K562 (cell line): ENCODE results near the gene RBM15. TPM values are rescaled to one million over a fixed set of nuclear protein-coding genes. Genes with fewer than 3 reads are reported as not detected.

Experiments used
- ASH1L ChIP-seq: fragments of 450-650 bp; IDR thresholded peaks from 2 replicates; pipeline ENCODE4 v1.6.1; 2018; ENCODE audit warnings: borderline replicate concordance, mild to moderate bottlenecking, low read depth; ENCODE audit not compliant: partially characterized antibody
- CREM ChIP-seq: IDR thresholded peaks from 2 replicates; pipeline ENCODE4 v1.6.1; 2014; ENCODE audit warnings: antibody characterized with exemption, low read depth
- FOXP1 ChIP-seq: sonication (generic); formaldehyde crosslinking; IDR thresholded peaks from 2 replicates; pipeline ENCODE4 v1.8.0; 2022; ENCODE audit warnings: mild to moderate bottlenecking, missing genetic modification reagents
- NCOA1 ChIP-seq: fragments of 450-650 bp; IDR thresholded peaks from 2 replicates; pipeline ENCODE4 v1.6.1; 2016; ENCODE audit warnings: low read depth
- NFXL1 ChIP-seq: fragments of 450-650 bp; formaldehyde crosslinking; IDR thresholded peaks from 2 replicates; pipeline ENCODE4 v1.4.0; 2021; ENCODE audit warnings: mild to moderate bottlenecking
- PHTF2 ChIP-seq: fragments of 250-450 bp; sonication (Bioruptor Pico); IDR thresholded peaks from 2 replicates; pipeline ENCODE4 v1.5.0; 2021; ENCODE audit warnings: mild to moderate bottlenecking
- RFX1 ChIP-seq: fragments of 450-650 bp; IDR thresholded peaks from 2 replicates; pipeline ENCODE4 v1.6.1; 2016; ENCODE audit warnings: mild to moderate bottlenecking, moderate library complexity
- ZBTB7A ChIP-seq: IDR thresholded peaks from 2 replicates; pipeline ENCODE4 v1.6.1; 2011; ENCODE audit warnings: low read depth, mild to moderate bottlenecking, low read length, moderate library complexity, borderline replicate concordance; ENCODE audit not compliant: control insufficient read depth
- ZC3H4 ChIP-seq: sonication (generic); formaldehyde crosslinking; IDR thresholded peaks from 2 replicates; pipeline ENCODE4 v1.9.0; 2021; ENCODE audit warnings: missing genetic modification reagents, borderline replicate concordance
- ZNF24 ChIP-seq: fragments of 450-650 bp; IDR thresholded peaks from 2 replicates; pipeline ENCODE4 v1.6.1; 2016
- polyA plus RNA-seq, 8 experiments: library from polyadenylated mRNA; depleted of rRNA in 4 of 8; stranded (reverse) in 5 of 8; unstranded in 3 of 8; fragments of >200 nt; fragmentation: Nextera tagmentation in 2 of 8; fragmentation: Illumina TruSeq in 1 of 8; extraction: Ambion mirVana in 2 of 8; extraction: Trizol in 1 of 8; gene quantifications; 2 replicates each; pipeline versions ENCODE4 v1.2.1 to v1.2.3, GENCODE V29; 2011 to 2014; ENCODE audit warnings: inconsistent platforms in 1 of 8, missing spikeins in 1 of 8
- total RNA-seq, 7 experiments: library from RNA; depleted of rRNA in 6 of 7; stranded (reverse); fragments of >200 nt in 6 of 7; fragmentation: Illumina TruSeq in 2 of 7; extraction: Trizol in 2 of 7; gene quantifications; 2 replicates each; pipeline versions ENCODE4 v1.2.1 to v1.2.3, GENCODE V29; 2011 to 2021; ENCODE audit warnings: low replicate concordance in 1 of 7
- TF ChIP-seq, protein P1 (sequence below): fragments of 450-650 bp; IDR thresholded peaks from 2 replicates; pipeline ENCODE4 v1.6.1; 2016; ENCODE audit warnings: low read depth, mild to moderate bottlenecking, moderate library complexity
- TF ChIP-seq, protein P2 (sequence below): fragments of 450-650 bp; IDR thresholded peaks from 2 replicates; pipeline ENCODE4 v1.7.0; 2016; ENCODE audit warnings: borderline replicate concordance
- TF ChIP-seq, protein P3 (sequence below): fragments of 250-450 bp; sonication (Bioruptor Pico); IDR thresholded peaks from 2 replicates; pipeline ENCODE4 v1.5.1; 2021; ENCODE audit warnings: mild to moderate bottlenecking
- TF ChIP-seq, protein P4 (sequence below): fragments of 250-450 bp; sonication (Bioruptor Pico); IDR thresholded peaks from 2 replicates; pipeline ENCODE4 v1.8.0; 2021; ENCODE audit warnings: mild to moderate bottlenecking, moderate library complexity
- TF ChIP-seq, protein P5 (sequence below): fragments of 250-450 bp; sonication (Bioruptor Pico); IDR thresholded peaks from 2 replicates; pipeline ENCODE4 v1.8.0; 2021; ENCODE audit warnings: borderline replicate concordance, mild to moderate bottlenecking, moderate library complexity; ENCODE audit not compliant: poor library complexity, severe bottlenecking

RBM15 gene
- total and polyA plus RNA-seq, 9 of the 15 experiments (the other 6 are each of a cell fraction or from before 2014, with no cell fraction given): 2.4 to 63.4 (median 28.2) TPM

DNA sequence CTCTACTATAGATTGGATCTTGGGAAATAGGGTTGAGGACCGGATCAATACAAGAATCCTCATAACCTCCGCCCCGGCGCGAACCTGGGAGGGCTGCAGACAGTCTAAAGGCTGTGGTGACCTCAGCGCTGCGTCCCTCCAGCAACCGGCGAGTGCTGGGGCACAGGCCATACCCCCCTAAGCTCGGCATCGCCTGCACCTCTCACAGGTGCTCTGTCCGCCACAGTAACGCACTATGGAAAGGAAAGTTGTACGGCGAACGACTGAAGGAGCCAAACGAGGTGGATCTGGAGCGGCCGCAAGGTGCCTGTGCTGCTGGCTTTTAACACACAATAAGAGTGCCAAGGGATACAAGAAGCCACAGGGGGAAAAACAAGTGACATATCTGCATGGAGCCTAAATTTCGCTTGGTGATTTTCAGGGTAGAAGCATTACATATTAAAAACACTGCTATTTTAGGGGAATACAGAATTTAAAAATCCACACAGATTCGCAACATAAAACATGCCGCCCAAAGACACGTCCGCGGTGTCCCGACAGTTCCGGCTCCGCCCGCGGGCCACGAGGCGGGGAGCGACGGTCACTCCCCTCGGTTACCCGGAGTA is 1.4 kb upstream of the RBM15 start (continued):
- TF ChIP-seq NFXL1 (CRISPR knock-in tag): no peak
- TF ChIP-seq, protein P1, sequence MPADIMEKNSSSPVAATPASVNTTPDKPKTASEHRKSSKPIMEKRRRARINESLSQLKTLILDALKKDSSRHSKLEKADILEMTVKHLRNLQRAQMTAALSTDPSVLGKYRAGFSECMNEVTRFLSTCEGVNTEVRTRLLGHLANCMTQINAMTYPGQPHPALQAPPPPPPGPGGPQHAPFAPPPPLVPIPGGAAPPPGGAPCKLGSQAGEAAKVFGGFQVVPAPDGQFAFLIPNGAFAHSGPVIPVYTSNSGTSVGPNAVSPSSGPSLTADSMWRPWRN: no peak
- TF ChIP-seq, protein P2, sequence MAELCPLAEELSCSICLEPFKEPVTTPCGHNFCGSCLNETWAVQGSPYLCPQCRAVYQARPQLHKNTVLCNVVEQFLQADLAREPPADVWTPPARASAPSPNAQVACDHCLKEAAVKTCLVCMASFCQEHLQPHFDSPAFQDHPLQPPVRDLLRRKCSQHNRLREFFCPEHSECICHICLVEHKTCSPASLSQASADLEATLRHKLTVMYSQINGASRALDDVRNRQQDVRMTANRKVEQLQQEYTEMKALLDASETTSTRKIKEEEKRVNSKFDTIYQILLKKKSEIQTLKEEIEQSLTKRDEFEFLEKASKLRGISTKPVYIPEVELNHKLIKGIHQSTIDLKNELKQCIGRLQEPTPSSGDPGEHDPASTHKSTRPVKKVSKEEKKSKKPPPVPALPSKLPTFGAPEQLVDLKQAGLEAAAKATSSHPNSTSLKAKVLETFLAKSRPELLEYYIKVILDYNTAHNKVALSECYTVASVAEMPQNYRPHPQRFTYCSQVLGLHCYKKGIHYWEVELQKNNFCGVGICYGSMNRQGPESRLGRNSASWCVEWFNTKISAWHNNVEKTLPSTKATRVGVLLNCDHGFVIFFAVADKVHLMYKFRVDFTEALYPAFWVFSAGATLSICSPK: 0 out of 2 replicates have a peak, but pooled peaks have one; percentile 81
- TF ChIP-seq, protein P3, sequence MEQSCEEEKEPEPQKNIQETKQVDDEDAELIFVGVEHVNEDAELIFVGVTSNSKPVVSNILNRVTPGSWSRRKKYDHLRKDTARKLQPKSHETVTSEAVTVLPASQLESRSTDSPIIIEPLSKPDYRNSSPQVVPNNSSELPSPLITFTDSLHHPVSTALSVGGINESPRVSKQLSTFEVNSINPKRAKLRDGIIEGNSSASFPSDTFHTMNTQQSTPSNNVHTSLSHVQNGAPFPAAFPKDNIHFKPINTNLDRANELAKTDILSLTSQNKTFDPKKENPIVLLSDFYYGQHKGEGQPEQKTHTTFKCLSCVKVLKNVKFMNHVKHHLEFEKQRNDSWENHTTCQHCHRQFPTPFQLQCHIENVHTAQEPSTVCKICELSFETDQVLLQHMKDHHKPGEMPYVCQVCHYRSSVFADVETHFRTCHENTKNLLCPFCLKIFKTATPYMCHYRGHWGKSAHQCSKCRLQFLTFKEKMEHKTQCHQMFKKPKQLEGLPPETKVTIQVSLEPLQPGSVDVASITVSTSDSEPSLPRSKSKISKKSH (CRISPR knock-in tag): no peak
- TF ChIP-seq, protein P4, sequence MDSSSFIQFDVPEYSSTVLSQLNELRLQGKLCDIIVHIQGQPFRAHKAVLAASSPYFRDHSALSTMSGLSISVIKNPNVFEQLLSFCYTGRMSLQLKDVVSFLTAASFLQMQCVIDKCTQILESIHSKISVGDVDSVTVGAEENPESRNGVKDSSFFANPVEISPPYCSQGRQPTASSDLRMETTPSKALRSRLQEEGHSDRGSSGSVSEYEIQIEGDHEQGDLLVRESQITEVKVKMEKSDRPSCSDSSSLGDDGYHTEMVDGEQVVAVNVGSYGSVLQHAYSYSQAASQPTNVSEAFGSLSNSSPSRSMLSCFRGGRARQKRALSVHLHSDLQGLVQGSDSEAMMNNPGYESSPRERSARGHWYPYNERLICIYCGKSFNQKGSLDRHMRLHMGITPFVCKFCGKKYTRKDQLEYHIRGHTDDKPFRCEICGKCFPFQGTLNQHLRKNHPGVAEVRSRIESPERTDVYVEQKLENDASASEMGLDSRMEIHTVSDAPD (CRISPR knock-in tag): no peak
- TF ChIP-seq, protein P5, sequence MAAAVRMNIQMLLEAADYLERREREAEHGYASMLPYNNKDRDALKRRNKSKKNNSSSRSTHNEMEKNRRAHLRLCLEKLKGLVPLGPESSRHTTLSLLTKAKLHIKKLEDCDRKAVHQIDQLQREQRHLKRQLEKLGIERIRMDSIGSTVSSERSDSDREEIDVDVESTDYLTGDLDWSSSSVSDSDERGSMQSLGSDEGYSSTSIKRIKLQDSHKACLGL: peak; percentile 67
- no peak for TF ChIP-seq ZBTB7A
- TF ChIP-seq ASH1L: peak; percentile 62
- TF ChIP-seq CREM: peak; percentile 48; the same call in 1 of the 2 replicates
- TF ChIP-seq PHTF2 (CRISPR knock-in tag): no peak
- peak; percentile 78; the same call in 1 of the 2 replicates for TF ChIP-seq FOXP1 (CRISPR knock-in tag)
- no peak; the same call in 1 of the 2 replicates for TF ChIP-seq NCOA1
- peak; percentile 90 for TF ChIP-seq ZC3H4 (CRISPR knock-in tag)
- TF ChIP-seq RFX1: peak; percentile 20; the same call in 1 of the 2 replicates
- peak; percentile 52; the same call in 1 of the 2 replicates for TF ChIP-seq ZNF24
